ENCODE results near the gene SLC6A19. TPM values are rescaled to one million over a fixed set of nuclear protein-coding genes. Genes with fewer than 3 reads are reported as not detected.
A peak's percentile ranks its signal among the peaks of the same experiment; 100 is the strongest.

The SLC6A19 gene
- total and polyA plus RNA-seq, 4 donors = 0.06 TPM; not detected in 3

DNA sequence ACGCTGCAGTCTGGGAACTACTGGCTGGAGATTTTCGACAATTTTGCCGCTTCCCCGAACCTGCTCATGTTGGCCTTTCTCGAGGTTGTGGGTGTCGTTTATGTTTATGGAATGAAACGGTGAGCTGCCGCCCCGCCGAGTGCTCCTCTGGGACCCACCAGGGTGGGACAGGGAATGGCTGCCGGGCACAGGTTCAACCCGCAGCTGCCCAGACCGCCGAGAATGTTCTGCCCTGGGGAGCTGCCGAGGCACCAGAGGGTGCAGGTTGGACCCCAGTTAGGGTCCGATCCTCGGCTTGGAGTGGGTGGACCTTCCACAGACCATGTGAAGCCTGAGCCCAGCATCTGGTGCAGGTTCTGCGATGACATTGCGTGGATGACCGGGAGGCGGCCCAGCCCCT lies 42.9 kb downstream of the SLC6A19 start:
- Histone ChIP-seq H3K9me3 (ENCODE audit: control insufficient read depth in 4 of 4, insufficient read depth in 3 of 4, low read length in 3 of 4) (no peaks in the 10 kb centered on the region), H3K9ac (ENCODE audit: insufficient read depth in 1 of 2, low read length in 2 of 2) (no peak overlapping the region), H3K27me3 (ENCODE audit: control insufficient read depth in 3 of 3, insufficient read depth in 3 of 3, low read length in 2 of 3) (peaks cover 0 to 28% (median 9%) of the 10 kb centered on the region in 3 donors), H3K27ac (ENCODE audit: low read depth in 1 of 2, low read length in 1 of 2) (no peak overlapping the region), H3K36me3 (ENCODE audit: control insufficient read depth in 4 of 4, insufficient read depth in 4 of 4, low read length in 4 of 4) (no peaks in the 10 kb centered on the region), H3K4me1 (ENCODE audit: control insufficient read depth in 5 of 5, insufficient read depth in 5 of 5, low read length in 5 of 5) (no peaks in the 10 kb centered on the region), H3K4me3 (no peak overlapping the region)
- TF ChIP-seq CTCF (IDR thresholded peaks at IDR 0.05; ENCODE audit: control extremely low read depth, extremely low read depth) = no peak
- ATAC-seq (ENCODE audit: insufficient read depth, low FRiP score) = no peak
- 68 to 72% methylated on average over 21 of the region's 21 CpGs for WGBS, 2 donors
- DNase-seq = no peak

- no peak for ATAC-seq (ENCODE audit: insufficient read depth, low FRiP score)
- Histone ChIP-seq H3K9ac (ENCODE audit: insufficient read depth in 1 of 2, low read length in 2 of 2) (no peak overlapping the region), H3K36me3 (ENCODE audit: control insufficient read depth in 4 of 4, insufficient read depth in 4 of 4, low read length in 4 of 4) (no peaks in the 10 kb centered on the region), H3K9me3 (ENCODE audit: control insufficient read depth in 4 of 4, insufficient read depth in 3 of 4, low read length in 3 of 4) (no peaks in the 10 kb centered on the region), H3K27me3 (ENCODE audit: control insufficient read depth in 3 of 3, insufficient read depth in 3 of 3, low read length in 2 of 3) (peaks cover 0 to 28% (median 9%) of the 10 kb centered on the region in 3 donors), H3K4me3 (no peak overlapping the region), H3K27ac (ENCODE audit: low read depth in 1 of 2, low read length in 1 of 2) (no peak overlapping the region), H3K4me1 (ENCODE audit: control insufficient read depth in 5 of 5, insufficient read depth in 5 of 5, low read length in 5 of 5) (no peaks in the 10 kb centered on the region)
- TF ChIP-seq CTCF (IDR thresholded peaks at IDR 0.05; ENCODE audit: control extremely low read depth, extremely low read depth) = no peak
- 57 to 64% methylated on average over 10 of the region's 10 CpGs for WGBS, 2 donors
- peak in 1 of 3 donors; percentile 7 for DNase-seq
Observed at GRCh38 chr5:1244976-1245375, 43.6 kb downstream of the SLC6A19 start.

- H3K27me3 ChIP-seq (ENCODE audit: control insufficient read depth in 3 of 3, insufficient read depth in 3 of 3, low read length in 2 of 3) = peaks cover 0 to 28% (median 9%) of the 10 kb centered on the region in 3 donors
- peaks cover 0 to 2% (median 0%) of the 10 kb centered on the region in 4 donors for H3K9me3 ChIP-seq (ENCODE audit: control insufficient read depth in 4 of 4, insufficient read depth in 3 of 4, low read length in 3 of 4)
- ATAC-seq (ENCODE audit: insufficient read depth, low FRiP score) = no peak
- H3K9ac ChIP-seq (ENCODE audit: insufficient read depth in 1 of 2, low read length in 2 of 2) = no peak overlapping the region
- H3K36me3 ChIP-seq (ENCODE audit: control insufficient read depth in 4 of 4, insufficient read depth in 4 of 4, low read length in 4 of 4) = no peaks in the 10 kb centered on the region
- DNase-seq = no peak
- WGBS, 2 donors = 35 to 60% methylated on average over 44 to 58 of the region's 58 CpGs
- no peak overlapping the region for H3K4me3 ChIP-seq
- no peak for TF ChIP-seq CTCF (IDR thresholded peaks at IDR 0.05; ENCODE audit: control extremely low read depth, extremely low read depth)
- no peaks in the 10 kb centered on the region for H3K4me1 ChIP-seq (ENCODE audit: control insufficient read depth in 5 of 5, insufficient read depth in 5 of 5, low read length in 5 of 5)
- H3K27ac ChIP-seq (ENCODE audit: low read depth in 1 of 2, low read length in 1 of 2) = no peak overlapping the region
Observed at GRCh38 chr5:1245905-1246576, 44.6 kb downstream of the SLC6A19 start.

All from lung (tissue), 12 donors.